Stimulated activated memory B cell treated with anti-CD40 and anti-IgM and Interleukin-4, amounts not matched to agents 10 μg/mL and 1 μg/mL and 100 μg/mL, for 72 hours (primary cell): Measurements from ENCODE around the gene METTL27.

Source experiments
- ATAC-seq: fragments of 150-1000 bp; cut with Tn5 transposase; 2 replicates; pipeline ENCODE4 v1.10.0; 2021
- H3K27ac Mint-ChIP-seq: one replicate; pipeline ENCODE4 v1.8.0; 2022; ENCODE audit warnings: mild to moderate bottlenecking, mixed read lengths
- H3K27me3 Mint-ChIP-seq: one replicate; pipeline ENCODE4 v1.8.0; 2022; ENCODE audit warnings: mixed read lengths
- H3K36me3 Mint-ChIP-seq: one replicate; pipeline ENCODE4 v1.8.0; 2022; ENCODE audit warnings: mixed read lengths
- H3K4me1 Mint-ChIP-seq: one replicate; pipeline ENCODE4 v1.8.0; 2022; ENCODE audit warnings: mixed read lengths
- H3K4me3 Mint-ChIP-seq: one replicate; pipeline ENCODE4 v1.8.0; 2022; ENCODE audit warnings: mild to moderate bottlenecking, moderate library complexity, mixed read lengths
- H3K9me3 Mint-ChIP-seq: one replicate; pipeline ENCODE4 v1.8.0; 2022; ENCODE audit warnings: mixed read lengths

The METTL27 gene

GRCh38 chr7:73876361-73876760 lies 34.0 kb upstream of the METTL27 start:
- no peaks in the 10 kb centered on the region for H3K36me3 Mint-ChIP-seq
- no peak overlapping the region for H3K27ac Mint-ChIP-seq
- ATAC-seq: no peak
- no peak overlapping the region for H3K4me3 Mint-ChIP-seq
- no peaks in the 10 kb centered on the region for H3K9me3 Mint-ChIP-seq
- H3K4me1 Mint-ChIP-seq: no peaks in the 10 kb centered on the region
- H3K27me3 Mint-ChIP-seq: peaks cover 29% of the 10 kb centered on the region

- Mint-ChIP-seq H3K4me3 (no peak overlapping the region), H3K27me3 (peaks cover 20% of the 10 kb centered on the region), H3K9me3 (no peaks in the 10 kb centered on the region), H3K36me3 (no peaks in the 10 kb centered on the region), H3K4me1 (no peaks in the 10 kb centered on the region), H3K27ac (no peak overlapping the region)
- ATAC-seq: no peak
Measured at GRCh38 chr7:73872056-73872908, 30.0 kb upstream of the METTL27 start.

- Mint-ChIP-seq H3K27me3 (peaks cover 29% of the 10 kb centered on the region), H3K27ac (no peak overlapping the region), H3K9me3 (peaks cover 3% of the 10 kb centered on the region), H3K4me3 (no peak overlapping the region), H3K4me1 (no peaks in the 10 kb centered on the region), H3K36me3 (no peaks in the 10 kb centered on the region)
- ATAC-seq: peak; percentile 22
Measured at GRCh38 chr7:73871163-73872011, 29.1 kb upstream of the METTL27 start.

GRCh38 chr7:73870041-73870492 lies 27.8 kb upstream of the METTL27 start:
- no peak overlapping the region for H3K4me3 Mint-ChIP-seq
- H3K4me1 Mint-ChIP-seq: no peaks in the 10 kb centered on the region
- H3K9me3 Mint-ChIP-seq: peaks cover 3% of the 10 kb centered on the region
- H3K27ac Mint-ChIP-seq: no peak overlapping the region
- H3K36me3 Mint-ChIP-seq: no peaks in the 10 kb centered on the region
- ATAC-seq: no peak
- H3K27me3 Mint-ChIP-seq: peaks cover 31% of the 10 kb centered on the region

GRCh38 chr7:73869011-73869798 lies 26.9 kb upstream of the METTL27 start:
- H3K4me1 Mint-ChIP-seq: no peaks in the 10 kb centered on the region
- peaks cover 3% of the 10 kb centered on the region for H3K9me3 Mint-ChIP-seq
- no peak overlapping the region for H3K27ac Mint-ChIP-seq
- H3K36me3 Mint-ChIP-seq: no peaks in the 10 kb centered on the region
- H3K4me3 Mint-ChIP-seq: no peak overlapping the region
- peaks cover 31% of the 10 kb centered on the region for H3K27me3 Mint-ChIP-seq
- ATAC-seq: no peak

- Mint-ChIP-seq H3K4me1 (no peaks in the 10 kb centered on the region), H3K27ac (no peak overlapping the region), H3K4me3 (no peak overlapping the region), H3K36me3 (no peaks in the 10 kb centered on the region), H3K9me3 (peaks cover 3% of the 10 kb centered on the region), H3K27me3 (peaks cover 48% of the 10 kb centered on the region)
- ATAC-seq: no peak
Measured at GRCh38 chr7:73866446-73866767, 24.1 kb upstream of the METTL27 start.

GRCh38 chr7:73865738-73866445 lies 23.6 kb upstream of the METTL27 start:
- H3K27me3 Mint-ChIP-seq: peaks cover 51% of the 10 kb centered on the region
- H3K4me3 Mint-ChIP-seq: no peak overlapping the region
- no peaks in the 10 kb centered on the region for H3K36me3 Mint-ChIP-seq
- peaks cover 3% of the 10 kb centered on the region for H3K9me3 Mint-ChIP-seq
- H3K27ac Mint-ChIP-seq: no peak overlapping the region
- peak; percentile 42 for ATAC-seq
- H3K4me1 Mint-ChIP-seq: no peaks in the 10 kb centered on the region

- Mint-ChIP-seq H3K9me3 (peaks cover 3% of the 10 kb centered on the region), H3K4me3 (no peak overlapping the region), H3K4me1 (no peaks in the 10 kb centered on the region), H3K27me3 (peaks cover 51% of the 10 kb centered on the region), H3K27ac (no peak overlapping the region), H3K36me3 (no peaks in the 10 kb centered on the region)
- no peak for ATAC-seq
Measured at GRCh38 chr7:73864981-73865711, 22.8 kb upstream of the METTL27 start.

- Mint-ChIP-seq H3K9me3 (peaks cover 7% of the 10 kb centered on the region), H3K4me3 (no peak overlapping the region), H3K36me3 (no peaks in the 10 kb centered on the region), H3K4me1 (no peaks in the 10 kb centered on the region), H3K27ac (no peak overlapping the region), H3K27me3 (peaks cover 64% of the 10 kb centered on the region)
- no peak for ATAC-seq
Measured at GRCh38 chr7:73861305-73861704, 19.0 kb upstream of the METTL27 start.

GRCh38 chr7:73860859-73861258 lies 18.5 kb upstream of the METTL27 start, which contains the start of gene TMEM270:
TSS of gene TMEM270 (plus strand) at chr7:73861159. CDS start at chr7:73861195, 36 bp downstream.
- Mint-ChIP-seq H3K4me3 (no peak within 1 kb of the TSS), H3K9me3 (peaks cover 7% of the 10 kb centered on the region), H3K4me1 (peaks cover 3% of the 10 kb centered on the region), H3K27me3 (peaks cover 68% of the 10 kb centered on the region), H3K27ac (no peak within 1 kb of the TSS), H3K36me3 (no peaks in the 10 kb centered on the region)
- ATAC-seq: no peak

GRCh38 chr7:73858807-73859206 lies 16.5 kb upstream of the METTL27 start:
- H3K9me3 Mint-ChIP-seq: peaks cover 7% of the 10 kb centered on the region
- peaks cover 10% of the 10 kb centered on the region for H3K4me1 Mint-ChIP-seq
- H3K4me3 Mint-ChIP-seq: no peak overlapping the region
- H3K27ac Mint-ChIP-seq: no peak overlapping the region
- no peak for ATAC-seq
- H3K27me3 Mint-ChIP-seq: peaks cover 84% of the 10 kb centered on the region
- no peaks in the 10 kb centered on the region for H3K36me3 Mint-ChIP-seq

- peak; percentile 5 for ATAC-seq
- Mint-ChIP-seq H3K4me1 (peaks cover 14% of the 10 kb centered on the region), H3K27ac (no peak overlapping the region), H3K36me3 (no peaks in the 10 kb centered on the region), H3K4me3 (no peak overlapping the region), H3K9me3 (peaks cover 7% of the 10 kb centered on the region), H3K27me3 (peaks cover 79% of the 10 kb centered on the region)
Measured at GRCh38 chr7:73856941-73857340, 14.6 kb upstream of the METTL27 start.

GRCh38 chr7:73852500-73852899 lies 10.2 kb upstream of the METTL27 start:
- Mint-ChIP-seq H3K27ac (no peak overlapping the region), H3K4me1 (peaks cover 28% of the 10 kb centered on the region), H3K4me3 (no peak overlapping the region), H3K36me3 (no peaks in the 10 kb centered on the region), H3K9me3 (no peaks in the 10 kb centered on the region), H3K27me3 (peaks cover 56% of the 10 kb centered on the region)
- no peak for ATAC-seq
